Fibroblast of skin of left quadriceps (primary cell): Measurements from ENCODE around the gene LRRC4C.
"Not testable (repeated sequence)": the region's sequence is repeated elsewhere in the genome, so short reads cannot be mapped to it uniquely, and the experiment has no call there.

Source experiments
- DNase-seq, 2 experiments: peaks; one replicate each; pipeline ENCODE4 v3.0.0-alpha.2; 2013; ENCODE audit warnings: low read depth in 2 of 2

LRRC4C gene

GRCh38 chr11:40235841-40236240 lies 1223.6 kb downstream of the LRRC4C start:
- DNase-seq, result no peak

GRCh38 chr11:40230821-40231220 lies 1228.6 kb downstream of the LRRC4C start:
- DNase-seq, result no peak

- no peak for DNase-seq
Measured at GRCh38 chr11:40228662-40229061, 1230.8 kb downstream of the LRRC4C start.

GRCh38 chr11:40227730-40228129 lies 1231.7 kb downstream of the LRRC4C start:
- DNase-seq, result no peak

GRCh38 chr11:40226654-40227053 lies 1232.8 kb downstream of the LRRC4C start:
- no peak for DNase-seq

GRCh38 chr11:40223596-40224330 lies 1235.7 kb downstream of the LRRC4C start:
- DNase-seq, result no peak

- DNase-seq, result no peak
Measured at GRCh38 chr11:40219401-40219800, 1240.1 kb downstream of the LRRC4C start.

- no peak for DNase-seq
Measured at GRCh38 chr11:40215556-40215955, 1243.9 kb downstream of the LRRC4C start.

- no peak for DNase-seq
Measured at GRCh38 chr11:40207416-40207815, 1252.0 kb downstream of the LRRC4C start.

GRCh38 chr11:40204228-40204627 lies 1255.2 kb downstream of the LRRC4C start:
- no peak for DNase-seq

- DNase-seq, result no peak
Measured at GRCh38 chr11:40203606-40204005, 1255.8 kb downstream of the LRRC4C start.

- DNase-seq, result no peak
Measured at GRCh38 chr11:40202589-40203270, 1256.7 kb downstream of the LRRC4C start.

GRCh38 chr11:40192590-40192989 lies 1266.9 kb downstream of the LRRC4C start:
- not testable (repeated sequence) for DNase-seq

GRCh38 chr11:40190294-40190693 lies 1269.2 kb downstream of the LRRC4C start:
- DNase-seq, result no peak

GRCh38 chr11:40188848-40189247 lies 1270.6 kb downstream of the LRRC4C start:
- DNase-seq, result no peak

GRCh38 chr11:40187295-40187694 lies 1272.2 kb downstream of the LRRC4C start:
- DNase-seq, result no peak

GRCh38 chr11:40186437-40187263 lies 1272.8 kb downstream of the LRRC4C start:
- DNase-seq, result no peak

- no peak for DNase-seq
Measured at GRCh38 chr11:40185793-40186192, 1273.7 kb downstream of the LRRC4C start.

- DNase-seq, result no peak
Measured at GRCh38 chr11:40183073-40184064, 1276.1 kb downstream of the LRRC4C start.

- DNase-seq, result no peak
Measured at GRCh38 chr11:40179541-40179940, 1279.9 kb downstream of the LRRC4C start.

GRCh38 chr11:40178470-40178869 lies 1281.0 kb downstream of the LRRC4C start:
- peak in 1 of 2 experiments; percentile 3 for DNase-seq
